Urinary bladder (tissue), 4 donors: ENCODE results near the gene KRTAP5-3. TPM values are rescaled to one million over a fixed set of nuclear protein-coding genes. Genes with fewer than 3 reads are reported as not detected.

Source experiments
- DNase-seq: peaks from one replicate; pipeline ENCODE4 v3.0.0-alpha.2; 2015; ENCODE audit errors: extremely low spot score
- H3K27ac ChIP-seq: one replicate; pipeline ENCODE4 v1.5.1; 2013; ENCODE audit warnings: low read depth, mild to moderate bottlenecking, moderate library complexity
- H3K36me3 ChIP-seq: one replicate; pipeline ENCODE4 v1.6.1; 2013; ENCODE audit warnings: mild to moderate bottlenecking, moderate library complexity; ENCODE audit not compliant: insufficient read depth
- H3K4me1 ChIP-seq: one replicate; pipeline ENCODE4 v1.6.1; 2013; ENCODE audit warnings: mild to moderate bottlenecking, moderate library complexity; ENCODE audit not compliant: insufficient read depth
- H3K4me3 ChIP-seq: one replicate; pipeline ENCODE4 v1.5.1; 2013; ENCODE audit warnings: low read depth, low read length
- WGBS: extraction: QIAGEN DNeasy Blood & Tissue Kit; methylation state at CpG from one replicate; pipeline ENCODE4 v1.1.7; 2013; 5-methylcytosine and 5-hydroxymethylcytosine counted together
- polyA plus RNA-seq: library from polyadenylated mRNA; stranded (reverse); fragments of 200-250 nt; gene quantifications from one replicate; pipeline ENCODE4 v1.2.3, GENCODE V29; 2013
- total RNA-seq: library from RNA; depleted of rRNA; stranded (reverse); fragments of >200 nt; gene quantifications from one replicate; pipeline ENCODE4 v1.2.3, GENCODE V29; 2014
- donor health status: healthy with polysubstance abuse.
- donor health status: healthy.

Gene KRTAP5-3
- total and polyA plus RNA-seq, 2 donors = not detected

DNA sequence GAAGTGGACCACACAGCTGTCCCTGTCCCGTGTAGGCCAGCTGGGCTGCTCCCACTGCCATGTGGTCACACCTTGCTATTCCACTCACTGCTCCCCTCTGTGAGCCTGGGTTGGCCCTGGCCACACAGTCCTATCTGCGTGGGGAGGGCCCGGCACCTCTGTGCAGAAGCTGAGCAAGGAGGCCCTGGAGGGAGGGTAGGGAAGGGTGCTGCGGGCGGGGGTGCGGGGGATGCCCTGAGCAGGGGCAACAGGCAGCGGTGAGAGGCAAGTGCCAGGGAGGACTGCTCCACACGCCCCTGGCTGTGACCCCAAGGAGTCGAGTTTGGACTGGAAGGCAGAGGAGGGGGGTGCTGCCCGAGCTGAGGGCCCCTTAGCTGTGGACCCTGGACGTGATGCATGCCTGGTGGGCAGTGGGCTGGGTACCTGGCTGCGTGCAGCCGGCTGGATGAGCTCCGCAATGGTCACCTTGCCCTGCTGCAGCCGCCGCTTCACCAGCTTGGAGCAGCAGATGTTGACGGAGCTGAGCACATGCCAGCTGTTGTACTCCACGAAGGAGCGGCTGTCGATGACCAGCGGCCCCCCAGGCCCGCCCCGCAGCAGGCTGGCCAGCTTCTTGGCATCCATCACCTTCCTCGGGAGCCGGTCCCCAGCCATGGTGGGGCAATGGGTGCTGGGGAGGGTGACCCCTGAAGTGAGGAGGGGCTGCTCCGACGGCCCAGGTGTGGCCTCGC, 42.9 kb downstream of the KRTAP5-3 start:
- no peak overlapping the region for H3K4me3 ChIP-seq
- WGBS = 81% methylated on average over 28 of the region's 28 CpGs
- no peak overlapping the region for H3K27ac ChIP-seq

DNA sequence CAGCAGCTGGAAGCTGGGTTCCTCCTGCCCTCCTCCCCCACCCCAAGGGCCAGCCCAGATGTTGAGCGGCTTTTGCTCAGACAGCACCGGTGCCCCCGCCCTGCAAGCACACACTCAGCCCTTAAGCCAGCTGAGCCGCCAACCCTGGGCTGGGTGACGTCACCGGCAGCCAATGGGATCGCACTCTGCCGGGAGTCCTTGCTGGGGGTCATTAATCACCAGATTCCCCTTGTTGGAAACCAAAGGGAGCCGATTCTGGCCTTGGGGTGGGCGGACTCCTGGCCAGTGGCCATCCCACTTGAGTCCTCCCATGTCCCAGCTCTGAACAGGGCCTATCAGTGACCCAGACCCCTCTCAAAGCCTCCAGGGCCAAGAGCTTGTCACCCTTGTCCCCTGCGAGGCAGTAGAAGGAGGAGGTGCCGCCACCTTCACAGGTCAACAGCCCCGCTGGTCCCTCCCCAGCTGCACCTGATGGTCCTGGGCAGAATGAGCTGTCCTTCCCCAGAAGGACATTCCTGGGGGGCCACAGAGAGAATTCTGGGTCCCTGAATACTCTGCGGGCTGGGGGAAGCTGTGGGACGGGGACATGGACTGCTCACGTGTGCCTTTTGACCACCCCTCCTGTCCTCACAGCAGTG, 43.6 kb downstream of the KRTAP5-3 start:
- Histone ChIP-seq H3K4me1 (no peaks in the 10 kb centered on the region), H3K36me3 (no peaks in the 10 kb centered on the region), H3K27ac (no peak overlapping the region), H3K4me3 (no peak overlapping the region)
- WGBS = 37% methylated on average over 16 of the region's 16 CpGs
- no peak for DNase-seq

More for the DNA sequence above, 42.9 kb downstream of the KRTAP5-3 start:
- no peak for DNase-seq
- no peaks in the 10 kb centered on the region for H3K4me1 ChIP-seq
- H3K36me3 ChIP-seq = no peaks in the 10 kb centered on the region

DNA sequence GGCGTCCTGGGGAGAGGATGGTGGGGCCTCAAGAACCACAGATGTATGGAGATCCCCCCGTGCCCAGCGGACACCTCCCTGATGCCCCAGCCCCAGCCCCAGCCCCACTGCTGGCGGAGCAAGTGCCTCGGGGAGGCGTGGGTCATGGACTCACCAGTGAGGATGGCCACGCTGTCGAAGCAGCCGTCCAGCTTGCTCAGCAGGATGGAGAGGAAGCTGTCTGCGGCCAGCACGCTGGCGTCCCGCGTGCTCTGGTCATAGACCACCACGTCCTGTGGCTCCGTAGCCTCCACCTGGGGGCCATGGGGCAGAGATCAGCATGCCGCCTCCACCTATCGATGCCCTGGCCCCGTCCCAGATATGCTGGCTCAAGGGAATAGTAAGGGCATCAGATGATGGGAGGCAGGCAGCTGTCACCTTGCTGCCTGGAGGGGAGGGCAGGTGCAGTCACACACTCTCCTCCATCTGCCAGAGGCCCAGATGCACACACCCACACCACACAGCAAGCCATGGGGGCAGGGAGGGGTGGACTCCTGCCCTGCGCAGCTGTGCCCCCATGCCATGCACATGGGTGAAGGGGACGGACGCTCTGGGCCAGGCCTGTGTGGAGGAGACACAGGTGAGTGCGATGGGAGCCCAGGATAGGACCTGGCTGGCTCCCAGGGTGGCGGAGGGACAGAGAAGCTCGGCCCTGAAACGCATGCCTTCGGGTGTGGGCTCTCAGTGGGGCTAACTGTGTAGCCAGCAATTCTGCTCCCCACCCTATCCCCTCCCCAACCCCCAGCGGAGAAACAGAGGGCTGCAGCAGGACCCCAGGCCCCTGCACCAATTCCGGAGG, 44.3 kb downstream of the KRTAP5-3 start:
- DNase-seq = no peak
- Histone ChIP-seq H3K4me1 (no peaks in the 10 kb centered on the region), H3K36me3 (no peaks in the 10 kb centered on the region), H3K27ac (no peak overlapping the region), H3K4me3 (no peak overlapping the region)
- WGBS = 78% methylated on average over 29 of the region's 29 CpGs

DNA sequence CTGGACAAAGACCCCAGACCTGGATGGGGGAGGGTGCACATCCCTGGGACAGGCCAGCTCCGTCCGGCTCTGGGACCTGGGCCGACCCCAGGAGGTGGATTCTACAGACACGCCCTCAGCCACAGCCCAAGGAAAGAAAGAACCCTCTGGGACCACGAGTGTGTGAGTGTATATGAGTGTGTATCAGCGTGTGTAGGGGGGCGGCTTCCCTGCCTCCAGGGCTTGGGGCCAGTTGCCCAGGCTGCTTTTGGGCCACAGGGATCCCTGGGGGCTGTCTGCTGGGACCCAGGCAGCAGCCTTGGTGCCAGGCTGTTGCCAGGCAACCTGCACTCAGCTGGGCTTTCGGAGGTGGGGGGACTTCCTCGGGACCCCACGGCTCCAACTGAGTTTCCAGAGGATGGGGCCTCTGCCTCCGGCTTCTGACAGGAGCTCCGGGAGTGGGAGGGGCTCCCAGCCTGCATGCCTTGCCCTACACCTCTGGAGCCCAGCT, 45.1 kb downstream of the KRTAP5-3 start:
- Histone ChIP-seq H3K36me3 (no peaks in the 10 kb centered on the region), H3K4me3 (no peak overlapping the region), H3K4me1 (no peaks in the 10 kb centered on the region), H3K27ac (no peak overlapping the region)
- 75% methylated on average over 12 of the region's 12 CpGs for WGBS
- no peak for DNase-seq

DNA sequence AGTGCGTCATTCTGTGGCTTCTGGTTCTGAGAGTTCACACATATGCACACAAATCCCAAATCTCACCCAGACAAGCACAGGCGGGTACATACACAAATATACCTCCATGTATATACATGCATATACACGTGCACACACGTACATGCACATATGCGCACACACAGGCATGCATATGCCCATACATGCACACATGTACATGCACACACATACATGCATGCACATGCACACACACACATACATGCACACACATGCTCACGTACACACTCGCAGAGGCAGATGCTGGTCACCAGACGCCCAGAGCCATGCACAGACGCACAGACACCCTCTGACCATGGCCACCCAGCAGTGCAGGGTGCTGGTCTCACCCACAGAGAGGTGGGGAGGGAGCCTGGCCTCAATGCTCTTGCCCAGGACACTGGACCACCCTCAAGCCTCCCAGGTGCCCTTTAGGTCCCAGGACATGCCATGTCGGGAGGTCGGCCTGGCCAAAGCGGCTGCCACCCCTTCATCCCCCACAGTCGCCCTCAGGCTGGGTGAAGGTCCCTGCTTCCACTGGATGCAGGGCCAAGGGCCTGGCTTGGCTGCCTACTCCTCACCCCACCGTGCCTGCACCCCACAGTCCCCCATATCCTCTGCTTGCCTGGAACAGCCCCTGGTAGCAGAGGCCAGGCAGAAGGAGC, 45.7 kb downstream of the KRTAP5-3 start:
- Histone ChIP-seq H3K4me3 (no peak overlapping the region), H3K36me3 (no peaks in the 10 kb centered on the region), H3K4me1 (no peaks in the 10 kb centered on the region), H3K27ac (no peak overlapping the region)
- WGBS = 91% methylated on average over 14 of the region's 14 CpGs
- no peak for DNase-seq

DNA sequence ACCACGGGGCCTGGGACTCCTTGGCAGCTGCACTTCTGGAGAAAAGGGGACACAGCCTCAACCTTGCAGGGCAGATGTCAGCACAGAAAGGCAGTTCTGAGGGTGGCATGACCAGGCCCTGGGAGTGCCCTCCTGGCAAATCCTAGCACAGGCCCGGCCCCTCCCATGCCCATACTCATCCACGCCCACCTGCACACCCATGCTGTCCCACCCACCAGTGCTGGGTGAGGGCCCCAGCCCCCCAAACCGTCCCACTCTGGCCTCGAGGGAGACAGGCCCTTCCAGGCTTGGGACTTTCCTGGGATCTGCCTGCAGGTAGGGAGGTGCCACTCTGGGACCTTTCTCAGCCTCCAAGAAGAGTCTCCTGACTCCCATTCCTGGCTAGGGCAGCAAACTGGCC, 46.3 kb downstream of the KRTAP5-3 start:
- DNase-seq = no peak
- 78% methylated on average over 5 of the region's 5 CpGs for WGBS
- Histone ChIP-seq H3K36me3 (peaks cover 2% of the 10 kb centered on the region), H3K4me1 (no peaks in the 10 kb centered on the region), H3K27ac (no peak overlapping the region), H3K4me3 (no peak overlapping the region)

DNA sequence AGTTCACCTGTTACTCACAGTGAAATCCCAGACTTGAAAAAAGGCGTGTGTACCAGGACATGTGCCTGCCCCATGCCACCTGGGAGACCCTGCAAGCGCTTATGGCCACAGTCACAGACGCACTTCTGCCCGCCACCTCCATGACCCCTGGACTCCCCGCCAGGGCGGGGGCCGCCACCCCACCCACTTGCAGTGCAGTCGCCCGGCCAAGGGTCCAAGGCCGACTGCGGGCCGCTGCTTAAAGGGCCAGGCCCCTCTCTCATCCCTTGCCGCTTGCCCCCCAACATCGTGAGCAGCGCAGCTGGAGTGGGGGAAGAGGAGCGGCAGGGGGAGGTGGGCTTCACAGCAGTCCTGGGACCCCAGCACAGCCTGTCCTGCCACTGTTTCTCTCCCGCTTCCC, 47.0 kb downstream of the KRTAP5-3 start:
- no peak for DNase-seq
- Histone ChIP-seq H3K36me3 (peaks cover 2% of the 10 kb centered on the region), H3K4me1 (no peaks in the 10 kb centered on the region), H3K27ac (no peak overlapping the region), H3K4me3 (no peak overlapping the region)
- 92% methylated on average over 17 of the region's 17 CpGs for WGBS

DNA sequence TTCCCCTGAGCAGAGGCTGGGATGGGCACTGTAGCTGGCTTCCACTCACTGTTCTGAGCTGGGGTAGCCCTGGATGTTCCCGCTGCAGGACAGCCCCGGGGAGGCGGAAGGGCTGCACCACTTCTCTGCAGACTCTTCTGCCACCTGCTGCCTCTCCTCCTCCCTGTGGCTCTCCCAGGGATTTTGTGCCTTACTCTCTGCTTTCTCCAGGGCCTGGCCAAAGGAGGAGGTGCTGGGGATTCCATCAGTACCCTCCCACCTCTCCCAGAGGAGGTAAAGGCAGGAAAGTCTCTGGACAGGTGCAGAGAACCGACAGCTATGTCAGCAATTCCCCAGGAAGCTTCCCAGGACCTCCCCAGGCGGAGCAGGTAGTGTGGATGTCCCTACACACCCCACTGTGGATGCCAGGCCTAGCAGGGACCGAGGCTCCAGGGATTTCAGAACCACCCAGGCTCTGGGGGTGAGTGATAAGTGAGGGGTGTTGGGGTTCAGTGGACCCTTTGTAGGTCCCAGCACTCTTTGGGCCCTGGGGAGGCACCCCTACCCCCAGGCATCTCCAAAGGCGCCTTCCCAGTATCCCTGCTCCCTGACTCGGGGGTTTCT, 47.5 kb downstream of the KRTAP5-3 start:
- DNase-seq = no peak
- Histone ChIP-seq H3K27ac (no peak overlapping the region), H3K36me3 (peaks cover 2% of the 10 kb centered on the region), H3K4me3 (no peak overlapping the region), H3K4me1 (no peaks in the 10 kb centered on the region)
- 88% methylated on average over 8 of the region's 8 CpGs for WGBS

DNA sequence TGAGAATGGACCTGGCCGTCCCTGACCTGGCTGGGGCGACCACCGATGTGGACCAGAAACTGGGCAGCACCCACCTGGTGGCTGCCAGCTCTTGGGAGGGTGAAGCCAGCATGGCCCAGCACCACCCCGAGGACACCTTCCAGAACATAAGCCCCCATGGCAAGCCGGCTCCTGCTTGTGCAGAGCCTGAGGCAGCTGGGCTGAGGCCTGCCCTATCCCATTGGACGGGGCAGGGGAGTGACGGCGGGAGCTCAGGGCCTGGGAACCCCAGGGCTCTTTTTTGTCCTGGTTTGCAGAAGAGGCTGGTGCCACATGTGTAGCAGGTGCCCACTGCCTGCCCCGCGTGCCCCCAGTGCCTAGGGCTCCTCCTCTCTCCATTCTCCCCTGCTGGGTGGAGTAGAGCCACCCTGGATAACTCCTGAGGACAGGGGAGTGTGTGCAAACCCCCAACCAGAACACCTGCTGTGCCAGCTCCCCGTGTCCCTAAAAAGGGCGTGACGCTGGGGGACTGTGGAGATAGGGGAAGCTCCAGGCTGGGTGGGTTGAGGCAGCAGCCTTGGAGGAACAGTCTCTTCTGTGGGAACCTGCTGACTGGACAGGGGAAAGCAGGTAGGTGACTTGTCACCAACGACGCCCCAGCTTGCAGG, 48.1 kb downstream of the KRTAP5-3 start:
- no peaks in the 10 kb centered on the region for H3K4me1 ChIP-seq
- WGBS = 85% methylated on average over 15 of the region's 15 CpGs
- no peak overlapping the region for H3K27ac ChIP-seq
- no peak for DNase-seq
- peaks cover 2% of the 10 kb centered on the region for H3K36me3 ChIP-seq
- H3K4me3 ChIP-seq = no peak overlapping the region

DNA sequence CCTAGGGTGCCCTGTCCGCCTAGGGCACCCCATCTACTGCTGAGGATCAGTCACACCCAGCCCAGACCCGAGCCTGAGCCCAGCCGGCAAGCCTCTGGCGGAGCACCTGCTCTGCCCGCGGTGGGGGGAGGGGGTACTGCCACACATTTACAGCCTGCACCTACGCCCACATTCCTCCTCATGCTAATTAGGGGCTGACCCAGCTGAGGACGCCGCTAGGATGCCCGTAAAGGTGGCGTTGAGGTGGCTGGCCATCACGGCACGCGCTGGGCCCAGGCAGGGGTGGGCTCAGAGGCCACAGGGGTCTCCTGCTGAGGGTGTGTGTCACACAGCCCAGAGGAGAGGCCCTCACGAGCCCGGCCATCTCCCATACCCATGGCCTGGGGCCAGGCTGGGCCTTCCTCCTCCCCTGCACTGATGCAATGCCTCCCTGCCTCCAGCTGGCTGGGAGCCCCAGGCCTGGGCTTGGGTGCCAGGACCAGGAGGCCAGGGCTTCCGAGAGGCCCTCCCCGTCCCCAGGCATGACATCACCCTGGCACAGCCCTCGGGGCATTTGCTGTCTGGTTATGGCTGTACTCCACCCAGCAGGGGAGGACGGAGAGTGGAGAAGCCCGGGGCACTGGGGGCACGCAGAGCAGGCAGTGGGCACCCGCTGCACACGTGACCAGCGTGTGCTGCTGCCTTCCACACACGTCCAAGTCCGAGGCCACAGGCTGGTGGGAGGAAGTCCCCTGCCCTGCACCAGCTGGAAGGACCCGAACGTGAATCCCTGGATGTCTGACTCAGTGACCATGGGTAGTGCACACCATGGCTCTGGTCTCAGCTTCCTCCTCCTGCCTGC, 48.9 kb downstream of the KRTAP5-3 start:
- DNase-seq = no peak
- Histone ChIP-seq H3K4me3 (no peak overlapping the region), H3K36me3 (peaks cover 2% of the 10 kb centered on the region), H3K4me1 (no peaks in the 10 kb centered on the region), H3K27ac (no peak overlapping the region)
- WGBS = 44% methylated on average over 29 of the region's 29 CpGs

DNA sequence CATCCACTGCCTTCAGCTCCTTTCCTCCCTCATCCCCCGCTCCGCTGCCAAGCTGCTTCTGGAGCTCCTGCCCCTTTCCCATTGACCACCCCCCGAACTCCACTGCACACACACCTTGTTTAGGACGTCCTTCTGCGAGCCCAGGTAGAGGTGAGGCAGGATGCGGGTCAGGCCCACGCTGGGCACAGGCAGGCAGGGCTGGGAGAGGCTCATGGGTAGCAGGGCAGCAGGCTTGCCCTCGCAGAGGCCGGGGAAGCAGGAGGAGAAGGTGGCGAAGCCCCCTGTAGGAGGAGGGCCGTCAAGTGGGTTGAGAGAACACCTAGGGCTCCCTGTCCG, 49.5 kb downstream of the KRTAP5-3 start:
- DNase-seq = no peak
- peaks cover 2% of the 10 kb centered on the region for H3K36me3 ChIP-seq
- no peak overlapping the region for H3K4me3 ChIP-seq
- 70% methylated on average over 12 of the region's 12 CpGs for WGBS
- H3K27ac ChIP-seq = no peak overlapping the region
- H3K4me1 ChIP-seq = no peaks in the 10 kb centered on the region
